GM13976 (cell line): ENCODE measurements around the gene MIER3.

ENCODE experiments used
- DNase-seq: peaks from one replicate; pipeline ENCODE4 v3.0.0; 2012; ENCODE audit warnings: low spot score
- CTCF ChIP-seq: IDR thresholded peaks from 2 replicates; pipeline ENCODE4 v1.5.1; 2012; ENCODE audit warnings: borderline replicate concordance, mild to moderate bottlenecking; ENCODE audit not compliant: insufficient read depth; ENCODE audit errors: extremely low read depth, missing control alignments, control extremely low read depth
- in situ Hi-C: fragments of 300-500 bp; cut with MboI; formaldehyde crosslinking; loops from one replicate; pipeline ENCODE4 v1.12.0; 2022; ENCODE audit warnings: low sequenced_read_pairs, mixed read lengths, inconsistent platforms; ENCODE audit not compliant: unreplicated experiment

MIER3 gene

GRCh38 chr5:56977822-56978221 lies 25.9 kb upstream of the MIER3 start:
- no peak for TF ChIP-seq CTCF
- no peak for DNase-seq
- in situ Hi-C loops: no loop called here

- TF ChIP-seq CTCF: no peak
- in situ Hi-C loops: no loop called here
- DNase-seq: no peak
Measured at GRCh38 chr5:56977021-56977420, 25.1 kb upstream of the MIER3 start.

- in situ Hi-C loops: no loop called here
- no peak for DNase-seq
- TF ChIP-seq CTCF: no peak
Measured at GRCh38 chr5:56974241-56974640, 22.3 kb upstream of the MIER3 start.

- no peak for DNase-seq
- in situ Hi-C loops: no loop called here
- TF ChIP-seq CTCF: no peak
Measured at GRCh38 chr5:56973473-56973872, 21.6 kb upstream of the MIER3 start.

GRCh38 chr5:56971275-56971674 lies 19.4 kb upstream of the MIER3 start:
- TF ChIP-seq CTCF: no peak
- DNase-seq: no peak
- in situ Hi-C loops: no loop called here

GRCh38 chr5:56964173-56964572 lies 12.2 kb upstream of the MIER3 start:
- in situ Hi-C loops: no loop called here
- no peak for TF ChIP-seq CTCF
- no peak for DNase-seq

GRCh38 chr5:56963246-56963645 lies 11.3 kb upstream of the MIER3 start:
- no peak for DNase-seq
- in situ Hi-C loops: no loop called here
- no peak for TF ChIP-seq CTCF
